Activated CD4-positive, alpha-beta T cell treated with anti-CD3 and anti-CD28 coated beads, Interleukin-2, amount 10 ng/mL, durations not matched to agents 24 days and 14 days (primary cell): ENCODE measurements around the gene SEMA6D. TPM values are rescaled to one million over a fixed set of nuclear protein-coding genes. Genes with fewer than 3 reads are reported as not detected.

Experiments used
- DNase-seq: peaks from one replicate; pipeline ENCODE4 v3.0.0; 2022
- H3K27ac Mint-ChIP-seq: one replicate; pipeline ENCODE4 v1.8.0; 2022; ENCODE audit warnings: mild to moderate bottlenecking, mixed read lengths
- H3K27me3 Mint-ChIP-seq: one replicate; pipeline ENCODE4 v1.8.0; 2022; ENCODE audit warnings: mixed read lengths
- H3K36me3 Mint-ChIP-seq: one replicate; pipeline ENCODE4 v1.8.0; 2022; ENCODE audit warnings: low read depth, mild to moderate bottlenecking, mixed read lengths
- H3K4me1 Mint-ChIP-seq: one replicate; pipeline ENCODE4 v1.8.0; 2021; ENCODE audit warnings: mixed read lengths
- H3K4me3 Mint-ChIP-seq: one replicate; pipeline ENCODE4 v1.8.0; 2022; ENCODE audit warnings: mild to moderate bottlenecking, moderate library complexity, mixed read lengths
- H3K9me3 Mint-ChIP-seq: one replicate; pipeline ENCODE4 v1.8.0; 2021; ENCODE audit warnings: mixed read lengths
- intact Hi-C: fragments of 100-400 bp; cut with micrococcal nuclease; formaldehyde crosslinking; loops from one replicate; pipeline ENCODE4 v1.15.1; 2023
- total RNA-seq: library from RNA; stranded (reverse); gene quantifications from 2 replicates; pipeline ENCODE4 v1.2.3, GENCODE V29; 2022

Gene SEMA6D
- total RNA-seq, 1 donor from 2014 or later: not detected

- intact Hi-C loops: no loop called here
- Mint-ChIP-seq H3K4me3 (no peak overlapping the region), H3K27ac (no peak overlapping the region), H3K27me3 (no peaks in the 10 kb centered on the region), H3K9me3 (no peaks in the 10 kb centered on the region), H3K36me3 (no peaks in the 10 kb centered on the region), H3K4me1 (no peaks in the 10 kb centered on the region)
- DNase-seq: no peak
These were observed 11.9 kb upstream of the SEMA6D start for GRCh38 chr15:47705281-47705997.

- Mint-ChIP-seq H3K27ac (no peak overlapping the region), H3K27me3 (no peaks in the 10 kb centered on the region), H3K36me3 (no peaks in the 10 kb centered on the region), H3K4me1 (no peaks in the 10 kb centered on the region), H3K9me3 (no peaks in the 10 kb centered on the region), H3K4me3 (no peak overlapping the region)
- intact Hi-C loops: no loop called here
- DNase-seq: no peak
These were observed 9.9 kb upstream of the SEMA6D start for GRCh38 chr15:47707391-47707790.

- Mint-ChIP-seq H3K27me3 (no peaks in the 10 kb centered on the region), H3K36me3 (no peaks in the 10 kb centered on the region), H3K4me1 (no peaks in the 10 kb centered on the region), H3K27ac (no peak overlapping the region), H3K9me3 (no peaks in the 10 kb centered on the region), H3K4me3 (no peak overlapping the region)
- intact Hi-C loops: no loop called here
- DNase-seq: no peak
These were observed 8.9 kb upstream of the SEMA6D start for GRCh38 chr15:47708161-47708980.

GRCh38 chr15:47711655-47712054 is 5.7 kb upstream of the SEMA6D start:
- Mint-ChIP-seq H3K9me3 (no peaks in the 10 kb centered on the region), H3K27ac (no peak overlapping the region), H3K4me1 (no peaks in the 10 kb centered on the region), H3K27me3 (peaks cover 14% of the 10 kb centered on the region), H3K4me3 (no peak overlapping the region), H3K36me3 (no peaks in the 10 kb centered on the region)
- DNase-seq: no peak
- intact Hi-C loops: loop anchor here (5.0 to 10.0 kb wide), 2 partner anchors 276 to 527 kb away; no protein-coding TSS in a partner anchor

- no peaks in the 10 kb centered on the region for H3K9me3 Mint-ChIP-seq
- intact Hi-C loops: loop anchor here (10.0 kb wide), 1 partner anchor 531 kb away; no protein-coding TSS in a partner anchor
- DNase-seq: no peak
- H3K4me1 Mint-ChIP-seq: no peaks in the 10 kb centered on the region
- no peak overlapping the region for H3K27ac Mint-ChIP-seq
- no peak overlapping the region for H3K4me3 Mint-ChIP-seq
- no peaks in the 10 kb centered on the region for H3K36me3 Mint-ChIP-seq
- peaks cover 41% of the 10 kb centered on the region for H3K27me3 Mint-ChIP-seq
These were observed 1.9 kb upstream of the SEMA6D start for GRCh38 chr15:47715402-47715801.

GRCh38 chr15:47715856-47716445 is 1.4 kb upstream of the SEMA6D start:
- DNase-seq: no peak
- no peaks in the 10 kb centered on the region for H3K36me3 Mint-ChIP-seq
- no peaks in the 10 kb centered on the region for H3K9me3 Mint-ChIP-seq
- peaks cover 43% of the 10 kb centered on the region for H3K27me3 Mint-ChIP-seq
- no peaks in the 10 kb centered on the region for H3K4me1 Mint-ChIP-seq
- H3K27ac Mint-ChIP-seq: no peak overlapping the region
- intact Hi-C loops: loop anchor here (10.0 kb wide), 1 partner anchor 531 kb away; no protein-coding TSS in a partner anchor
- no peak overlapping the region for H3K4me3 Mint-ChIP-seq

- Mint-ChIP-seq H3K36me3 (no peaks in the 10 kb centered on the region), H3K27me3 (peaks cover 47% of the 10 kb centered on the region), H3K9me3 (no peaks in the 10 kb centered on the region), H3K27ac (no peak overlapping the region), H3K4me3 (no peak overlapping the region), H3K4me1 (no peaks in the 10 kb centered on the region)
- intact Hi-C loops: loop anchor here (10.0 kb wide), 1 partner anchor 532 kb away; no protein-coding TSS in a partner anchor
- no peak for DNase-seq
These were observed 789 bp upstream of the SEMA6D start for GRCh38 chr15:47716516-47716915.

GRCh38 chr15:47718497-47719437 is 1.5 kb downstream of the SEMA6D start:
- Mint-ChIP-seq H3K9me3 (no peaks in the 10 kb centered on the region), H3K4me3 (no peak overlapping the region), H3K4me1 (no peaks in the 10 kb centered on the region), H3K27me3 (peaks cover 50% of the 10 kb centered on the region), H3K27ac (no peak overlapping the region), H3K36me3 (no peaks in the 10 kb centered on the region)
- DNase-seq: no peak
- intact Hi-C loops: loop anchor here (10.0 kb wide), 1 partner anchor 534 kb away; no protein-coding TSS in a partner anchor

- no peak overlapping the region for H3K4me3 Mint-ChIP-seq
- no peak overlapping the region for H3K27ac Mint-ChIP-seq
- H3K27me3 Mint-ChIP-seq: peaks cover 47% of the 10 kb centered on the region
- no peaks in the 10 kb centered on the region for H3K36me3 Mint-ChIP-seq
- no peaks in the 10 kb centered on the region for H3K9me3 Mint-ChIP-seq
- no peak for DNase-seq
- intact Hi-C loops: loop anchor here (10.0 kb wide), 1 partner anchor 535 kb away; no protein-coding TSS in a partner anchor
- no peaks in the 10 kb centered on the region for H3K4me1 Mint-ChIP-seq
These were observed 2.4 kb downstream of the SEMA6D start for GRCh38 chr15:47719730-47720129.

GRCh38 chr15:47720555-47720954 is 3.2 kb downstream of the SEMA6D start:
- no peak overlapping the region for H3K4me3 Mint-ChIP-seq
- no peaks in the 10 kb centered on the region for H3K36me3 Mint-ChIP-seq
- intact Hi-C loops: no loop called here
- DNase-seq: no peak
- H3K27me3 Mint-ChIP-seq: peaks cover 41% of the 10 kb centered on the region
- no peaks in the 10 kb centered on the region for H3K9me3 Mint-ChIP-seq
- H3K4me1 Mint-ChIP-seq: no peaks in the 10 kb centered on the region
- H3K27ac Mint-ChIP-seq: no peak overlapping the region

- Mint-ChIP-seq H3K9me3 (no peaks in the 10 kb centered on the region), H3K27ac (no peak overlapping the region), H3K36me3 (no peaks in the 10 kb centered on the region), H3K4me1 (no peaks in the 10 kb centered on the region), H3K4me3 (no peak overlapping the region), H3K27me3 (peaks cover 35% of the 10 kb centered on the region)
- intact Hi-C loops: no loop called here
- DNase-seq: no peak
These were observed 4.4 kb downstream of the SEMA6D start for GRCh38 chr15:47721676-47722075.

GRCh38 chr15:47724346-47724745 is 7.0 kb downstream of the SEMA6D start:
- no peak for DNase-seq
- H3K27me3 Mint-ChIP-seq: peaks cover 18% of the 10 kb centered on the region
- intact Hi-C loops: no loop called here
- H3K36me3 Mint-ChIP-seq: no peaks in the 10 kb centered on the region
- H3K27ac Mint-ChIP-seq: no peak overlapping the region
- no peak overlapping the region for H3K4me3 Mint-ChIP-seq
- no peaks in the 10 kb centered on the region for H3K4me1 Mint-ChIP-seq
- H3K9me3 Mint-ChIP-seq: no peaks in the 10 kb centered on the region

GRCh38 chr15:47725051-47725450 is 7.7 kb downstream of the SEMA6D start:
- DNase-seq: no peak
- no peak overlapping the region for H3K4me3 Mint-ChIP-seq
- peaks cover 12% of the 10 kb centered on the region for H3K27me3 Mint-ChIP-seq
- H3K27ac Mint-ChIP-seq: no peak overlapping the region
- intact Hi-C loops: no loop called here
- H3K9me3 Mint-ChIP-seq: no peaks in the 10 kb centered on the region
- H3K4me1 Mint-ChIP-seq: no peaks in the 10 kb centered on the region
- no peaks in the 10 kb centered on the region for H3K36me3 Mint-ChIP-seq
